Activated CD4-positive, alpha-beta T cell treated with anti-CD3 and anti-CD28 coated beads, Interleukin-2, Interleukin-4, amounts not matched to agents 100 ng/mL and 50 ng/mL, durations not matched to agents 16 hours and 8 hours (primary cell): ENCODE measurements around the gene CRY2.
"Not testable (repeated sequence)": the region's sequence is repeated elsewhere in the genome, so short reads cannot be mapped to it uniquely, and the experiment has no call there.

ENCODE experiments used
- DNase-seq: peaks from one replicate; pipeline ENCODE4 v3.0.0-alpha.2; 2020; ENCODE audit warnings: low spot score

CRY2 gene

GRCh38 chr11:45811571-45812290 is 35.5 kb upstream of the CRY2 start:
- no peak for DNase-seq

- no peak for DNase-seq
Measured at GRCh38 chr11:45812581-45813548, 34.4 kb upstream of the CRY2 start.

GRCh38 chr11:45815747-45816146 is 31.5 kb upstream of the CRY2 start:
- no peak for DNase-seq

- no peak for DNase-seq
Measured at GRCh38 chr11:45816614-45817013, 30.7 kb upstream of the CRY2 start.

- no peak for DNase-seq
Measured at GRCh38 chr11:45817191-45817590, 30.1 kb upstream of the CRY2 start.

- no peak for DNase-seq
Measured at GRCh38 chr11:45818961-45819605, 28.2 kb upstream of the CRY2 start.

- no peak for DNase-seq
Measured at GRCh38 chr11:45820211-45820857, 26.9 kb upstream of the CRY2 start.

- not testable (repeated sequence) for DNase-seq
Measured at GRCh38 chr11:45826492-45826891, 20.8 kb upstream of the CRY2 start.

- DNase-seq = no peak
Measured at GRCh38 chr11:45827123-45827522, 20.2 kb upstream of the CRY2 start.

GRCh38 chr11:45828996-45829395 is 18.3 kb upstream of the CRY2 start:
- no peak for DNase-seq

GRCh38 chr11:45830596-45830995 is 16.7 kb upstream of the CRY2 start:
- no peak for DNase-seq

GRCh38 chr11:45832811-45833441 is 14.3 kb upstream of the CRY2 start:
- DNase-seq = no peak

- DNase-seq = no peak
Measured at GRCh38 chr11:45833761-45834160, 13.5 kb upstream of the CRY2 start.

- peak; percentile 78 for DNase-seq
Measured at GRCh38 chr11:45834298-45834756, 12.9 kb upstream of the CRY2 start.

- no peak for DNase-seq
Measured at GRCh38 chr11:45839204-45839603, 8.1 kb upstream of the CRY2 start.

- not testable (repeated sequence) for DNase-seq
Measured at GRCh38 chr11:45840251-45840650, 7.0 kb upstream of the CRY2 start.

GRCh38 chr11:45843158-45843924 is 3.9 kb upstream of the CRY2 start:
- peak; percentile 91 for DNase-seq

GRCh38 chr11:45844822-45845578 is 2.3 kb upstream of the CRY2 start:
- no peak for DNase-seq

GRCh38 chr11:45846174-45846675 is 1.1 kb upstream of the CRY2 start:
- DNase-seq = no peak

- DNase-seq = peak; percentile 32
Measured at GRCh38 chr11:45847911-45848316, 639 bp downstream of the CRY2 start.
